Measurements from ENCODE around the gene PLBD2.
A peak's percentile ranks its signal among the peaks of the same experiment; 100 is the strongest.

Gene PLBD2

DNA sequence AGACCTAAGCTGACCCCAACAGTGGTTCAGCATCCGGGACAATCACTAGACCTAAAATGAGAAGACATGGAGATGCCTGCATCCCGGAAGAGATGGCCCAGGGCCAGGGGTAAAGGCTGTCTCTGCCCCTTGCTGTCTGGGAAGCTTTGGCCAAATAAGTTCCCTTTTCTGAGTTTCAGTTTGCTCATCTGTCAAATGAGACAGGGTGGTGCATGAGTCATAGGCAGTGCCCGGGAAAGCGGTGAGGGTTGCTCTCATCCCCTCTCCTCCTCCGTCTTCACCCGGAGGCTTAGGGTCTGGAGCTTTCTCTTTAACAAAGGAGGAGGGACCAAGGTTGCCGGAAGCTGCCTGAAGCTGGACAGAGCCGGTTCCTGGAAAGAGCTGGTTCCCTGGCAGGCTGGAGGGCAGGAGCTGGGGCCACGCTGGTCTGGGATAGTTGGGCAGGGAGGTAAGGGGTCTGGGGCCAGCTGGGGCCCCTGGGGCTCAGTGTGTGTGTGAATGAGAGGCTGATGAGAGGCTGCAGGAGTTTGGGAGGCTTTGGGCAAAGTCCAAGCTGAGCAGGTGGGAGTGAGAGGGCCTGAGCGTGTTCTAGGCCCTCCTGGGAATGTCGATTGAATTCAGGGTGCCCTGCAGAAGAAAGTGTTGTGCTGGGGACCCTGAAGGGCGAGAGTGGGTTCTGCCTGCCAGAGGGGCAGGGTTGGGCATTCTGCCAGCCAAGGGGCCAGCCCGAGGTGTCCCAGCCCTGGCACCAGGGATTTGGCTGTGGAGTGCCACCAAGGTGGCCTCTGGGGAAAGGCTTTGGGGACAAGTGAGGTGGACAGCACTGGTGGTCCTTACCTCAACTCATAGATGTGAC lies 63.9 kb downstream of the PLBD2 start, which contains the start of gene SDSL:
Gene SDSL (plus strand): TSS at position 351 of the 856 bp plus-strand sequence. CDS start 5,603 bp downstream, outside the sequence.
- no peak for DNase-seq

DNA sequence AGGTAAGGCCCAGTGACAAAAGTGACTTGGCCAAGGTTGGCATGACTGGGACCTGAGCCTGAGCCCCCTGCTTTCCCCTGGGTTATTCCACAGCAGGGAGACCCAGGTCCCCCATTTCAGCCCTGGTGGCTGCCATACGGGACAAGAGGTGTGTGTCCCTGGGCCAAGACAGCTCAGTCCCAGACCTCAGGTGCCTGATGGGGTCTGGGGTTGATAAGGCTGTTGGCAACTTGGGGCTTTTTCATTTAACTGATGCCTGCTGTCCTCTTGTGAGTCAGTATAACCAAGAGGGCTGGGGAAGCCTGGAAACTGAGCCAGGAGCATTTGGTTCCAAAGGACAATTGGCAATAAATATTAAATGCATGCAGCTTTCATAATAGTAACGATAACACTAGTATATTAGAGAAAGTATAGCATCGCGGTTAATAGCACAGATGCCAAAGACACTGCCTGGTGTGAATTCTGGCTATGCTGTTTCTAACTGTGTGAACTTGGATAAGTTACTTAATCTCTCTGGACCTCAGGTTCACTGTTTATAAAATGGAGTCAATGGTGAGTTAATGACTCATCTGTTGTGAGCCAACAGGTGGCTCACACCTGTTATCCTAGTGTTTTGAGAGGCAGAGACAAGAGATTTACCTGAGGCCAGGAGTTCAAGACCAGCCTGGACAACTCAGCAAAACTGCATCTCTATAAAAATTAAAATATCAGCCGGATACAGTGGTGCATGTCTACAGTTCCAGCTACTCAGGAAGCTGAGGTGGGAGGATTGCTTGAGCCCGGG lies 64.7 kb downstream of the PLBD2 start:
- no peak for DNase-seq

GRCh38 chr12:113424456-113424855 lies 66.1 kb downstream of the PLBD2 start:
- DNase-seq: no peak

DNA sequence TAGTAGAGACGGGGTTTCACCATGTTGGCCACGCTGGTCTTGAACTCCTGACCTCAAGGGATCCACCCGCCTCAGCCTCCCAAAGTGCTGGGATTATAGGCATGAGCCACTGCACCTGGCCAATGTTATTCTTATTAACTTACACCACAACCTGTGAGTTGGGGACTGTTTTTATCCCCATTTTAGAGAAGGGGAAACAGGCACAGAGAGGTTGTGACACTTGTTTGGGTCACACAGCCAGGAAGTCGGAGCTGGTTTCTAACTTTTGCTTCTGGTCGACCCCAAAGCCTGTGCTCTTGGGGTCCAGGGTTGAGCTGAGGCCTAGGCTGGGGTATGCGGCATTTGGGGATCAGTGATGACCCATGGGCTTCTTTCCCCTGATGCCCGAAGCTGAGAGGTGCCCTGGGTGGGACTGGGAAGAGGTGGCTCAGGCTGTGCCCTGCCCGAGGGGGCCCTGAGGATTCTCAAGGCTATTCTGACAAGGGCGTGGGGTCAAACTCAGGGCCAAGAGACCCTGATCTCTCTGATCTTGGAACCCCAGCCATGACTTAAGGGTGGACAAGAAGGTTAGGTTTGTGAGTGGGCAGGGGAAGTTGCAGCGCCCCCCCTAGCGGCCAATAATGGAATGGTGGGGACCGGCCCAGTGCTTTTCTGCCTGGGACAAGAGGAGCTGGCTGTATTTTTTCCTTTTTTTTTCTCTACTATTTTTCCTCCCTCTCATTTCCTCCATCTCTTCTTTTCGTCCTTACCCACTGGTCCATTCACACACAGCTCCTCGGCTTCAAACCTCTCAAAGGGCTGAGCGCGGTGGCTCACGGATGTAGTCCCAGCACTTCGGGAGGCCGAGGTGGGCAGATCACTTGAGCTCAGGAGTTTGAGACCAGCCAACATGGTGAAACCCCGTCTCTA lies 66.8 kb downstream of the PLBD2 start:
- peak; percentile 57 for DNase-seq

DNA sequence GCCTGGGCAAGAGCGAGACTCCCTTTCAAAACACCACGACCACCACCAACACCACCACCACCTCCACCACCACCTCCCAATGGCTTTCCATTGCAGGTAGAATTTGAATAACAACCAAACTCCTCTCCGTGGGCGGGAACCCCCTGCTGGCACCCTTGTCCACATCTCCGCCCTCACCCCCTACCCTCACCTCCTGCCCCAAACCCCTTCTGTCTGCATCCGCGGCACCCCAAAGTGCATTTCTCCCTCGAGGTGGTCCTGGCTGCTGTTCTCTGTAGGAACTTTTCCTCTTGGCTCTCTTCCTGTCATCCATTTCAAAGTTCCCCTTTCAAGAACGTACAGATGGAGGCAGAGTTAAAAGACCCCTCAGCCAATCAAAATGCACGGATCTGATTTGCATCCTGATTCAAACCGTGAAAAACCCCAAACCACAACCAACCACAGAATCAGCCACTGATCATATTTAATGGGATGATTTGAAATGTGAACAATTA lies 67.6 kb downstream of the PLBD2 start:
- DNase-seq: no peak

- no peak for DNase-seq
Observed at GRCh38 chr12:113427882-113428281, 69.5 kb downstream of the PLBD2 start.

DNA sequence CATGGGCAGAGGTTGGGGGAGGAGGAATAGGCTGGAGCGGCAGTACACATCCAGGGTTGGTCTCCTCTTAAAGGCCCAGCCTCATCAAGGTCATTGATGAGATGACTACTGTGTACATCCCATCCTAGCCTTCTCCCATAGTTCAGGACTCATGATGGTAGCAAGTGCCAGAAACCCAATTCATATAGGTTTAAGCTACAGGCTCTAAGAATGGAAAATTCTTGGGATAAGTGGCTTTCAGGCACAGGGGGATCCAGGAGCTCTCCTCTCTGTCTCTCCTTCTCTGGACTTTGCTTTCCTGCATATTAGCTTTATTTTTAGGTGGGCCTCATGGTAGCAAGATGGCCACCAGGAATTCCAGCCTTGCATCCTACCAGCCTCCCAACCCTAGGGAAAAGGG lies 70.1 kb downstream of the PLBD2 start:
- no peak for DNase-seq

- no peak for DNase-seq
Observed at GRCh38 chr12:113432986-113433385, 74.6 kb downstream of the PLBD2 start.

GRCh38 chr12:113435367-113435766 lies 77.0 kb downstream of the PLBD2 start:
- no peak for DNase-seq

GRCh38 chr12:113436586-113436985 lies 78.2 kb downstream of the PLBD2 start:
- DNase-seq: no peak

DNA sequence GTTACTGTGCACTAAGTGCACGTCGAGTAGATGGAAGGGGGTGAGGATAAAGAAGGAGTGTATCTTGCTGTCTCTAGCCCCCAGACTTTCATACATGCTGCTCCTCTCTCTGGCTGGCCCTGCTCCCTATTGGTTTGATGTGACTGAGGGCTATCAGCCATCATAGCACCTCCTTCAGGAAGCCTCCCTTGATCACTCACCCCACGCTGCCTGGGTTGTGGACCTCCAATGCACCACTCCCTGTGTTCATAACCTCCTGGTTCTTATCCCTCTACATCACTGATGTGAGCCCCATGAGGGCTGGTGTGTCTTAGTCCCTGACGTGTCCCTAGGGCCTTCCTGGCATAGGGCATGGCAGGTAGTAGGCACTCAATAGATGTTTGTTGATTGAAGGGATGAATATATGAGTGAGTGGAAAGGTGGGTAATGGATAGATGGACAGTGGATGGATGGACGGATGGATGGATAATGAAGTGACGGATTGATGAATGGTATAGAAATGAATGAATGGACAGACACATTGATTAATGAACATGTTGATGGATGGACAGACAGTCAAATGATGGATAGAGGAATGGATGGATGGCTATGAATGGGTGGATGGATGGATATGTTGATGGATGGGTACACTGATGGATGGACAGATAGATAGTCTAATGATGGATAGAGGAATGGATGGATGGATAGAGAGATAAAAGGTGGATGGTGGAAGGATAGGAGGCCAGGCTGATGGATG lies 78.8 kb downstream of the PLBD2 start:
- no peak for DNase-seq

- no peak for DNase-seq
Observed at GRCh38 chr12:113437729-113438100, 79.3 kb downstream of the PLBD2 start.

DNA sequence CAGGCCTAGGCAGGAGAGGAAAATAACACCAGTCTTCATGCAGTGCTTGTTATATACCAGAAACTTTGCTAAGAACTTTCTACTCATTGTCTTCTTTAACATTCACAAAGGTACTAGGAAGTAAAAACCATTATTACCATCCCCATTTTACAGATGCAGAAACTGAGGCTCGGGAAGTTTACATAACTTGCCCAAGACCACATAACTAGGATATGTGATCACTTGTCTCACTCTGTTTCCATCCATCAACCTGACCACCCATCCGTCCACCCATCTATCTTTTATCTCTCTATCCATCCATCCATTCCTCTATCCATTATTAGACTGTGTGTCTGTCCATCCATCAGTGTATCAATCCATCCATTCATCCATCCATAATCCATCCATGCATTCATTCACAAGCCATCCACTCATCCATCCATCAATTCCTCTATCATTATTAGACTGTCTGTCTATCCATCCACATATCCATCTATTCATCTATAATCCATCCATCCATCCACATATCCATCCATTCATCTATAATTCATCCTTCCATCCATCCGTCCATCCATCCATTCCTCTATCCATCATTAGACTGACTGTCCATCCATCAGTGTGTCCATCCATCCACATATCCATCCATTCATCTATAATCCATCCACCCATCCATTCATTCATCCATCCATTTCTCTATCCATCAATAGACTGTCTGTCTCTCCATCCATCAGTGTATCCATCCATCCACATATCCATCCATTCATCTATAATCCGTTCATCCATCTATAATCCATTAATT lies 80.3 kb downstream of the PLBD2 start:
- DNase-seq: no peak

DNA sequence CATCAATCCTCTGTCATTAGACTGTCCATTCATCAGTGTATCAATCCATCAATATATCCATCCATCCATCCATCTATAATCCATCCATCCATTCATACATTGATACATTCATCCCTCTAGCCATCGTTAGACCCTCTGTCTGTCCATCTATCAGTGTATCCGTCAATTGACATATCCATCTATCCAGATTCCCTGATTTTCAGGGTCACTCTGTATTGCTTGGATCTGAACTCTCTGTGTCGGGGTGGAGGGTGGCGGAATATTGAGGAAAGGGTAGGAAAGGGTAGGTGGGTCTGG lies 80.9 kb downstream of the PLBD2 start:
- DNase-seq: no peak

DNA sequence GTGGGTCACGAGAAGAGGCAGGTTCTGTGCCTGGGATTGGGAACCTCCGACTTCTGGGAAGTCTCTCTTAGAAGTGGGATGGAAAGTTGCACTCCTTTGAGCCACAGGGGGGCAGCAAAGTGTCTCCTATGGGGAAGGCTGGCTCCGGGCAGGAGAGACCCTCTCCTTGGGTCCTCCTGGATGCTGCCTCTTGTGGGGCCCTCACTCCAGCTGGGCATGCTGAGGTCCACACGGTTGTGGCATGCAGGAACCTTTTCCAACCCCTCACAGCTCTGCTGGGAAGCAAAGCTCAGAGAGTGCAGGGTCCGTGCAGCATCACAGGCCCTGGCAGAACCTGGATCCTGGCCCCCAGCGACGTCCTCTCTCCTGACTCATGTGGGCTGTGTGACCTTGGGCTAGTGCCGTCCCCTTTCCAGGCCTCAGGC lies 81.2 kb downstream of the PLBD2 start:
- no peak for DNase-seq

GRCh38 chr12:113440336-113440735 lies 81.9 kb downstream of the PLBD2 start:
- DNase-seq: no peak
